Activated CD4-positive, alpha-beta T cell treated with anti-CD3 and anti-CD28 coated beads, Interleukin-2, Interleukin-4, amounts not matched to agents 100 ng/mL and 50 ng/mL, durations not matched to agents 16 hours and 8 hours (primary cell): Measurements from ENCODE around the gene CDCA4.
"Not testable (repeated sequence)": the region's sequence is repeated elsewhere in the genome, so short reads cannot be mapped to it uniquely, and the experiment has no call there.

Experiments
- DNase-seq: peaks from one replicate; pipeline ENCODE4 v3.0.0-alpha.2; 2020; ENCODE audit warnings: low spot score

CDCA4 gene

DNA sequence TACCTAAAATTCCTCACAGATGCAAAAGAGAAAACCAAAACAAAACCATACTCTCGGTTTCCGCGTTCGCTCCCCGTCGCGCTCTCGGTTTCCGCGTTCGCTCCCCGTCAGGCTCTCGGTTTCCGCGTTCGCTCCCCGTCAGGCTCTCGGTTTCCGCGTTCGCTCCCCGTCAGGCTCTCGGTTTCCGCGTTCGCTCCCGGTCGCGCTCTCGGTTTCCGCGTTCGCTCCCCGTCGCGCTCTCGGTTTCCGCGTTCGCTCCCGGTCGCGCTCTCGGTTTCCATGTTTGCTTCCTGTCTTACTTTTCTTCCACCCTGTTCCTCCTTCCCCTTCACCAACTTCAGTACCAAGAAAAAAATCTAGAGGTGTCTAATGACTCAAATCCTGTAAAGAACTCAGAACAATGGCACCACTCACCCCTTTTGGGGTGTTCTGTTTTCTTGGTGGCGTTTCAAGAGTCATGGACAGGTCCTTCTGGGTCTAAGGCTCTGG is 12.6 kb upstream of the CDCA4 start:
- not testable (repeated sequence) for DNase-seq

DNA sequence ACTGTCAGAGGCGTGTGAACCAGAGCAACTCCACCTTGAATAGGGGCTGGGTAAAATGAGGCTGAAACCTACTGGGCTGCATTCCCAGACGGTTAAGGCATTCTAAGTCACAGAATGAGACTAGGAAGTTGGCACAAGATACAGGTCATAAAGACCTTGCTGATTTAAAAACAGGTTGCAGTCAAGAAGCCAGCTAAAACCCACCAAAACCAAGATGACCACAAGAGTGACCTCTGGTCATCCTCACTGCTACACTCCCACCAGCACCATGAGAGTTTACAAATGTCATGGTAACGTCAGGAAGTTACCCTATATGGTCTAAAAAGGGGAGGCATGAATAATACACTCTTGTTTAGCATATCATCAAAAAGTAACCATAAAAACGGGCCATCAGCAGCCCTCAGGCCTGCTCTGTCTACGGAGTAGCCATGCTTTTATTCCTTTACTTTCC is 11.6 kb upstream of the CDCA4 start:
- DNase-seq, result not testable (repeated sequence)

DNA sequence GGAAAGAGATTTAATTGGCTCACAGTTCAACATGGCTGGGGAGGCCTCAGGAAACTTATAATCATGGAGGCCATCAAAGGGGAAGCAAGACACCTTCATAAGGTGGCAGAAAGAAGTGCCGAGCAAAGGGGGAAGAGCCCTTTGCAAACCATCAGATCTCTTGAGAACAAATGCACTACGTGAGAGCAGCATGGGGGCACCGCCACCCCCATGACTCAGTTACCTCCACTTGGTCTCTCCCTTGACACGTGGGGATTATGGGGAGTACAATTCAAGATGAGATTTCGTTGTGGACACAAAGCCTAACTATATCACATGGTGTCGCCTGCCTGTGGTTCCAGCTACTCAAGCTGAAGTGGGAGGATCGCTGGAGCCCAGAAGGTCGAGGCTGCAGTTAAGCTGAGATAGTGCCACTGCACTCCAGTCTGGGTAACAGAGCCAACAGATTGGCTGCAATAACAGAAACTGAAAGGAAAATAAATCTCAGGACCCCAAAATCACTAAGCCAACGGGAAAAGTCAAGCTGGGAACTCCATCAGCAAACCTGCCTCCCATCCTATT is 10.0 kb upstream of the CDCA4 start:
- DNase-seq, result no peak

DNA sequence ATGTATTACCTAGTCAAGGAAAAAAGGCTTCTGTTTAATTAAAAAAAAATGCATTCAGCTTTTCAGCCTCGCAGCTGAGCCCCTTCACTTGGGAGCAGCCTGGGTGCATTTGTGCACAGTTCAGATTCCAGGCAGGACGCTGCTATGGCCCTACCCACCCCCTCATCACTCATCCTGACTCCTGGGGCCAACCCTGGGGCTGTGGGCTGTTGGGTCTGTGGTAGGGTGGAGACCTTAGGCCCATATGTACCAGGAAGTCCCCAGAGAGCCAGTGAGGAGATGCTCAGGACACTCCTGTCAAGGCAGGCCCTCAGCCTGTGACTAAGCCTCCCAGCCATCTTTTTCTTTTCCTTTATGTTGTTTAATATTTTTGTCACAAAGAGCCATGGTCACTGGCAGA is 9.3 kb upstream of the CDCA4 start:
- no peak for DNase-seq

- DNase-seq, result no peak
These were observed 8.5 kb upstream of the CDCA4 start for GRCh38 chr14:105029402-105029801.

DNA sequence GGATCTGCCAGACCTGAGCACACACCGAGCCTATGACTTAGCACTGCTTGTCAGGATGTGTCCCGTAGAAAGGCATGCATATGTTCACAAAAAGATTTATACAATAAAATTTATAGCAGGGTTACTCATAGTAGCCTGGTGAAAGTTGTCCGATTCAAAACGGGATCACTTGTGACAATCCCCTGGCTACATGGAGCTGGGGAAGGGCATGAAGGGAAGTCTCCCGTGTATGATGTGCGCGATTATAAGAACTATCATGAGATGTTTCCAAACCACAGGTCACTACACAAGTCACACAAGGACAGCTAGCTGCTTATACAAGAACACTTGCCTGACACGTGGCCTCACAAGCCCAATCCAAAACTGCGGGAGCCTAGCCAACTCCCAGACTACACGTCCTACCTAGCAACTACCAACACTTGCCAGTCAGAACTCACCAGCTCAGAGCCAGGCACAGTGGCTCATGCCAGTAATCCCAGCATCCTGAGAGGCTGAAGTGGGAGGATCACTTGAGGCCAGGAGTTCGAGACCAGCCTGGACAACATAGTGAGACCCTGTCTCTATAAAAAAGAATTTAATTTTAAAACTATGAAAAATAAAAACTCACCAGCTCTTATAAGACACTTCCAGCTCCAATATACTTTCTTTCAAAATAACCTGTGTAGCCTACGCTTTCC is 7.5 kb upstream of the CDCA4 start:
- no peak for DNase-seq

- DNase-seq, result not testable (repeated sequence)
These were observed 6.8 kb upstream of the CDCA4 start for GRCh38 chr14:105027718-105028117.

DNA sequence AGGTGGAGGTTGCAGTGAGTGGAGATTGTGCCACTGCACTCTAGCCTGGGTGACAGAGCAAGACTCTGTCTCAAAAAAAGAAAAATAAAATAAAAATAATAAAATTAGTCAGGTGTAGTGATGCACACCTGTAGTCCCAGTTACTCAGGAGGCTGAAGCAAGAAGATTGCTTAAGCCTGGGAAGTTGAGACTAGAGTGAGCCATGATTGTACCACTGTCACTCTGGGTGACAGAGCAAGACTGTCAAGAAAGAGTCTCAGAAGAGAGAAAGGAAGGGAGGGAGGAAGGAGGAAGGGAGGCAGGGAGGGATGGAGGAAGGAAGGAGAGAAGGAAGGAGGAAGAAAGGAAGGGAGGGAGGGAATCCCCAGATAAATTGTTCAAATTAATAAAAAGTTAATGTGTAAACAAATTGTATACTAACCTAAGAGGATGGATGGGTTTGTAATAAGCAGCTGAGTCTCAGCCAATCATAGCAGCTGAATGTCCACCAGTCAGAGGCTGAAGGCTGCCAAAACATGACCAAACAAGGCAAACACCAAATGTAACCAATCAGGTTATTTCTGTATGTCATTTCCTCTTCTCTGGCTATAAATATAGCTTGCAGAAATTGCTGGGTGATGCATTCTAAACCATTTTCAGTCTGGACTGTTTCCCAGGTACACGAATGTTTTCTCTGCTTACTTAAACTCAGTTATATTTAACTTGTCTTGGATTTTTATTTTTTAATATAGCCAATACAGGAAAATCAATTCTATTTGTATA is 6.1 kb upstream of the CDCA4 start:
- no peak for DNase-seq

- DNase-seq, result peak; percentile 90
These were observed 5.3 kb upstream of the CDCA4 start for GRCh38 chr14:105026033-105026785.

- DNase-seq, result no peak
These were observed 4.5 kb upstream of the CDCA4 start for GRCh38 chr14:105025429-105025828.

DNA sequence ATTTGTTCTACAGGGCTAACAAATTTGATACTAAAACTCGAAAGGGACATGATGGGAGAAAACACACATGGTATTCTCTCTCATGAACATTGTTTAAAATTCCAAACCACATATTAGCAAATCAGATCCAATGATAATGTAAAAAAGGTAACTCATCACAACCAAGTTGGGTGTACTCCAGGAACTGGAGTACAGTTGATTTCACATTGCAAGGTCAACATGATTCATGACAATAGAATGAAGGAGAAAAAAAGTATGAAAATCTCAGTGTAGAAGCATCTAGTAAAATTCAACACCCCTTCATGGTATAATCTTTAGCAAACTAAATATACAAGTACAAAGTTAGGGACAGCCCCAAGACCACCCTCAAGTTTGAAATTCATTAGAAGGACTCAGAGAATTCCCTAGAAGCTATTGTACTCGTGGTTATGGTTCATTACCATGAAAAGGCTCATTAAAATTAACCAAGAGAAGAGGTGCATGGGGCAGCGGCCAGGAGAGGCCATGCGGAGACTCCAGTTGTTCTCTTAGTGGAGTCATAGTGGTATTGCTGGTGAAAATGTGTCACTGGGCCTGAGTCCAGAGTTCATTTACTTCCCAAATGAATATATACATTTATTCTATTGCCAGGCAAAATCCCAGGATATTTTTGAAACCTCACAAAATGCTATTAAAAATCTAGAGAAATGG is 3.1 kb upstream of the CDCA4 start:
- DNase-seq, result no peak

DNA sequence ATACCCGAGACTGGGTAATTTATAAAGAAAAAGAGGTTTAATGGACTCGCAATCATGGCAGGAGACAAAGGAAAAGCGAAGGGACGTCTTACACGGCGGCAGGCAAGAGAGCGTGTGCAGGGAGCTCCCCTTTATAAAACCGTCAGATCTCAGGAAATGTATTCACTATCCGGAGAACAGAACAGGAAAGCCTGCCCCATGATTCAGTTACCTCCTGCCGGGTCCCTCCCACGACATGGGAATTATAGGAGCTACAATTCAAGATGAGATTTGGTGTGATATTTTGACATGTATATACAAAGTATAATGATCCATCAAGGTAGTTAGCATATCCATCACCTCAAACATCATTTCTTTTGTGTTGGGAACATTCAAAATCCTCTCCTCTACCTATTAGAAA is 2.3 kb upstream of the CDCA4 start:
- no peak for DNase-seq

- no peak for DNase-seq
These were observed 1.4 kb upstream of the CDCA4 start for GRCh38 chr14:105022276-105022670.

DNA sequence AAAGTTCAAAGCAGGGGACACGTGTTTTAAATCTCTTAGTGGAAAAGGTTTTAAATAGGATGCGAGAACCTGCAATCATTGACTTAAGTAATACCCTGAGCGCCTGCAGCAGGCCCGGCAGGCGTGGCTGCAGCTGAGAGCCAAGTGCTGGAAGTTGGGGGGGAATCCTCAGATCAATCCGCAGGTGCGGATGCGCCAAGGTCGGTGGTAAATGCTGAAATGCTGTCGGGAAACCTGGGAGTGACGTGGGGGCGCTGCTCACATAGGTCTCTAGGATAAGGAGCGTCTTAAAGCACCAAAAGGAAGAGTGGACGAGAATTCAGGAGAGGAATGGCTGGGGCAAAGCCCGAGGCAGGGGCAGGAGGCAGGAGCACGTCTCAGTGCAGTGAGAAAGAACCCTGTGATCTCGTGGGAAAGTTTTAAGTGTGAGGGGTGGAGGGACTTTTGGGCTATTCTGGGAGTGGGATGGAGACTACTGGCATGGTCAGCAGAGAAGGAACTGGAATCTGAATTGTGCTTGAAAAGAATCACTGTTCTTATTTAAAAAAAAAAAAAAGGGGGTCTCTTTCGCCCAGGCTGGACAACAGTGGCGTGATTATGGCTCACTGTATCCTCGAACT is 883 bp upstream of the CDCA4 start:
- DNase-seq, result peak; percentile 38

GRCh38 chr14:105019861-105020814 is 745 bp downstream of the CDCA4 start:
- peak; percentile 45 for DNase-seq

GRCh38 chr14:105018414-105018813 is 2.5 kb downstream of the CDCA4 start:
- no peak for DNase-seq

DNA sequence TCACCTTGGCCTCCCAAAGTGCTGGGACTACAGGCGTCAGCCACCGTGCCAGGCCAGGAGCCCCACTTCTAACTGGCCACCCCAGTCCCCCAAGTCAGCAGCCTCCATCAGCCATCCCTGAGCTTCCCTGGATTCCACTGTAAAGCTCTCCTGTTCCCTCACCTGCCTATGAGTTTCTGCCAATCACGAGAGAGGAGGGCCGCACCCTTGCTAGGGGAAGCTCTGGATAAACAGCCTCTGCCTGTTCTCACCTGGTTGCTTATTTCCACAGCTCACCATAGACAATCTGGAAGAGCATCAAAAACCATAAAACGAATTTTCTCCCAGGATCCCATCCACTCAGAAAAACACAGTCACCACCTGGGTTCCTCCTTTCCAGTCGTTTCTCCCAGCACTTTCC is 5.0 kb downstream of the CDCA4 start:
- no peak for DNase-seq

DNA sequence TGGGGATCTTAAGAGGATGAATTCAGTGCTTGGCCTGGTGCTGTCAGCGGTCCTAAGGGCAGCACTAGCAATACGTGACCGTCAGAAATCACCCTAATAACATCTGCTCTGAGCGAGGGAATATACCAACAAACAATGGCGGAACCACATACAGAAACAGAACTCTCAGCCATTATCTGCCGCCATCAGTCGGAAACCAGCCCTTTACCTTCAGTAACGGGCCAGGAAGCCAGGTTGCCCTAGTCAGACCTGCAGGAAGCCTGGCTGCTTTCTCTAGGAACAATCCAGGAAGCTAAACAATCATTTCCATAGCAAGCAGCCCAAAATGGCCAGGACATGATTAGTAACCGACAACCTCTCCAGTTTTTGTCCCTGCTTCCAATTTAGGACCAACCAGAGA is 5.6 kb downstream of the CDCA4 start:
- DNase-seq, result no peak

- no peak for DNase-seq
These were observed 6.3 kb downstream of the CDCA4 start for GRCh38 chr14:105014631-105015030.

DNA sequence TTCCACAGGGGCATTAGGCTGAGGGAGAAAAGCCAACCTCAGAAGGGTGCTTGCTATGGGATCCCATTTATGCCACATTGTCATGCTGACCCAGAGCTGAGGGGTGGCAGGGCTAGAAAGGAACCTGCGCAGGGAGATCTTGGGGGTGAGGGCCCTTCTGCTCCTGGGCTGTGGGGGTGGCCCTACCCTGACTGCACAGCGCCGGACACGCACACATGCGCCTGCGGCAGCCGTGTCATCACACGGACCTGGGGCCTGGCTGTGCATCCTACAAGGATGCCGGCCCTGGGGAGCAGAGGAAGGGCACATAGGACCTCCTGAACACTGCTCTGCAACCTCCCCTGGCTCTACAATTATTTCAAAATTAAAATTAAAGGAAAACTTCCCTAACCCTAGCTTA is 6.9 kb downstream of the CDCA4 start:
- no peak for DNase-seq
